D721Med (cell line): ENCODE data around the gene SLC35E4.
"Not testable (repeated sequence)": the region's sequence is repeated elsewhere in the genome, so short reads cannot be mapped to it uniquely, and the experiment has no call there.

Experiments
- DNase-seq: peaks from one replicate; pipeline ENCODE4 v3.0.0; 2011; ENCODE audit warnings: low spot score; ENCODE audit not compliant: insufficient read length
- FAIRE-seq: peaks from 2 replicates; lab custom pipeline; 2011; peaks lifted over from hg19 to GRCh38; lab: Jason Lieb, UNC
- CTCF ChIP-seq: IDR thresholded peaks from 2 replicates; pipeline ENCODE4 v1.5.1; 2012; ENCODE audit warnings: mild to moderate bottlenecking, control low read depth; ENCODE audit not compliant: insufficient read depth; ENCODE audit errors: missing control alignments

Gene SLC35E4

DNA sequence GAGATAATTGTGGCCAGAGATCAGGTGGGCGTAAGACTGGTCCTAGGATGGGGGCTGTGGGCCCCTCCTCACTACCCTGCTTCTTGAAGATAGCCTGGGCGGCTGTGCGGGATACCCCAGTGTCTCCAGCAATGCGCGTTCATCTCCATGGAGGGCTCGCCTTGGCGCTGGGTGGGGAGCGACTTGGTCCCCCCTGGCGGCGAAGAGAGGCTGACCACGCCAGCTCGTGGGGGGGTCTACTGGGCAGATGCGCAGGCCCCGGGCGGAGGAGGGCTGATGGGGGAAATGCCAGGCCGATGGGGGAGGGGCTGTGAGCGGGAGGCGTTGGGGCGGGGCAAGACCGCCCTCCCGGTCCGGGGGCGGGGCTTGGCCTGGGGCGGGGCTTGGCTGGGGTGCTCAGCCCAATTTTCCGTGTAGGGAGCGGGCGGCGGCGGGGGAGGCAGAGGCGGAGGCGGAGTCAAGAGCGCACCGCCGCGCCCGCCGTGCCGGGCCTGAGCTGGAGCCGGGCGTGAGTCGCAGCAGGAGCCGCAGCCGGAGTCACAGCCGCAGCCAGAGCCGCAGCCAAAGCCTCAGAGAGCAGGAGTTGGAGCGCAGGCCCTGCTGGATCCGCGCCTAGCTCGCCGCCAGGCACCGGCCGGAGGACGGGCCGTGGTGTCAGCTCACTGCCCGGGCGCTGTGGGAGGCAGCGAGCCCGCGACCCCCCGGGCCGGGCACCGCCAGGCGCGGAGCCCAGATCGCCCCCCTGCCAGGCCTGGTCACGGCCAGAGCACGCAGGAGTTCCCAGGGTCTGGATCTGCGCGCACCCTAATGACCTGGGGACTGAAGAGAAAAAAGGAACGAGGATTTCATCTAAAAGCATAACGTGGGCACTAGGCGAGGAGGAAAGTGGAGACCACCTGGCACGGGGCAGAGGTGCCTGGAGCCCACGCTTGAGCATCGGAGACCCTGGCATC, at the start of gene SLC35E4:
SLC35E4 (plus strand) TSS at position 509 of the 953 bp plus-strand sequence. CDS start 670 bp downstream, outside the sequence.
- TF ChIP-seq CTCF, result no peak
- FAIRE-seq (no peak), DNase-seq (peak; percentile 75)

DNA sequence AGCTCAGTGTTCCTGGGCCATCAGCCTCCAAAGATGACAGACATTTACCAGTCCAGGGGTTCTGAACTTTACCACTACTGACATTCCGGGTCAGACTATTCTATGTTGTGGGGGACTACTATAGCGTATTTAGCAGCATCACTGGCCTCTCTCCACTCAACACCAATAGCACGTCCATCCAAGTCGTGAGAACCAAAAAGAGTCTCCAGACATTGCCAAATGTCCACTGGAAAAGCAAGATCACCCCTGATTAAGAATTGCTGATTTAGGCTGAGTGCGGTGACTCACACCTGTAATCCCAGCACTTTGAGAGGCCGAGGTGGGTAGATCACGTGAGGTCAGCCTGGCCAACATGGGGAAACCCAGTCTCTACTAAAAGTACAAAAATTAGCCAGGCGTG, 49.2 kb upstream of the SLC35E4 start:
- FAIRE-seq (no peak), DNase-seq (no peak)
- TF ChIP-seq CTCF, result no peak

DNA sequence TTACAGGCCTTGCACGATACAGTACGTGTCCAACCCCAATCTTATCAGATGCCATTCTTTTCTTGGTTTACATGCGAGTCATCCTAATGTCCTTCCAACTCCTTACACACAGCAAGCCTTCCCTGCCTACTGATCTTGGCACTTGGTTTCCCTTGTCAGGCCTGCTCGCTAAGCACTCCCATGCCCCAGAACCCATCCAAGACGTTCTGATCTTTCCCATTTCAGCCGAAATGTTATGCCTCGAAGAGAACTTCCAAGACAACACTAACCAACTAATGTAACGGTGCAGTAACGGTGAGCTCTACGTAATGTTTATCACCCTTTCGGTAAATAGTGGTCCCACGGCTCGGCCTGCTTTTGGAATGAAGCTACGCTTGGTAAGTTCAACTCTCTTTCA, 44.4 kb upstream of the SLC35E4 start:
- no peak for DNase-seq
- no peak for FAIRE-seq
- TF ChIP-seq CTCF, result no peak

DNA sequence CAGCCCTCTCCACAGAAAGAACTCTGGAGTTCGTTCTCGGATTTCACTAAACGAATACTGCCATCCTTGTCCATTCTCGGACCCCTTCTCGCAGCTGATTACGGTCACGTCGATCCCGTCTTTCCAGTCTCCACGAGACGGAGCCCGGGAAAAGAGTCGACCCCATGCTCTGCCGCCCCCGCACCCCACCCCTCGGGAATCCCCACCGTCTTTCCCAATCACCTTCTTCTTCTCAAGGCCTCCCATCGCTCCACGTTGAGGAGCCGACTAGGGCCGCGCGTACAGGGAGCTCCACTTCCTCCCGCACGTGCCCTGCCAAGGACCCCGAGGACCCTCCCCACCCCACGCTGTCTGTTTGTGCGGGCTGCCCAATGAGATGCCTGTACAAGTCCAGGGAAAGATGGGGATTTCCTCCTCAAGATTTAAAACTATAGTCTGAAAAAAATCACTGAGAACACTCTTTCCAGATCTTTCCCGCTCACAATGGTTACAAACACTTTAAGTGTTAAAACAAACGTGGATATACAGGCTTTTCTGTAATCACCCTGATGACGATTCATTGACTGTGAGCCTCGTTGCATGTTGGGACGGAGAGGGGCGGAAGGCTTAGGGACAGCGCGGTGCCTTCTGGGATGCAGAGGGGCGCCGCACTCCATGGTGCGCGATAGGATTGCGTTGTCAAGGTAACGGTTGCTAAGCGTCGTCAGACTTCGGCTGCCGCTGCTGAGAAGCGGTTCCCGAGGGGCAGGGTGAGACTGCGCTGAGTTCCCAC, 43.8 kb upstream of the SLC35E4 start, which contains the start of gene PES1:
PES1 (minus strand) TSS at position 323 of the 772 bp plus-strand sequence; CDS start at position 246, 77 bp downstream.
- no peak for FAIRE-seq
- no peak for TF ChIP-seq CTCF
- peak; percentile 70 for DNase-seq

DNA sequence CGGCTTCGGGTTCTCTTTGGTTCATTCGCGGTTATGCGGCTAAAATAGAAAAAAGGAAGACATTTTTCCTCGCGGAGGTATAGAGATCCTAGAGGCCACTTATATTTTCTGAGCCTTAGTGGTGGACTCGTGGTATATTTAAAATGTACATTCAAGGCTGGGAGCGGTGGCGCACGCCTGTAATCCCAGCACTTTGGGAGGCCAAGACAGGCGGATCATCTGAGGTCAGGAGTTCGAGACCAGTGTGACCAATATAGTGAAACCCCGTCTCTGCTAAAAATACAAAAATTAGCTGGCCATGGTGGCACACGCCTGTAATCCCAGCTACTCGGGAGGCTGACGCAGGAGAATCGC, 43.2 kb upstream of the SLC35E4 start:
- not testable (repeated sequence) for DNase-seq, FAIRE-seq

DNA sequence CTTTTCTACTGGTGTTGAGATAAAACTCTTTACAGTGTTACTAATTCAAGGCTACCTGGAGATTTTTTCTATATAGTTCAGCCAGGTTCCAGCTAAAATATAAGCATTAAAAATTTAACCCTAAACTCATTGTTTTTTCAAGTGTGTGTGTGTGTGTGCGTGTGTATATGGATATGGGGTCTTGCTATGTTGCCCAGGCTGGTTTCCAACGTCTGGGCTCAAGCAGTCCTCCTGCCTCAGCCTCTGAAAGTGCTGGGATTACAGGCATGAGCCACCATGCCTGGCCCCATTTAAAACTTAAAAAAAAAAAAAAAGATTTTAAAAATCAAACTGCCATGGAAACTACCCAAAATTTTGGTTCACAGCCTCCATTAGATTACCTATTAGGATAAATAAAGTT, 39.4 kb upstream of the SLC35E4 start:
- DNase-seq (no peak), FAIRE-seq (no peak)
- no peak for TF ChIP-seq CTCF

DNA sequence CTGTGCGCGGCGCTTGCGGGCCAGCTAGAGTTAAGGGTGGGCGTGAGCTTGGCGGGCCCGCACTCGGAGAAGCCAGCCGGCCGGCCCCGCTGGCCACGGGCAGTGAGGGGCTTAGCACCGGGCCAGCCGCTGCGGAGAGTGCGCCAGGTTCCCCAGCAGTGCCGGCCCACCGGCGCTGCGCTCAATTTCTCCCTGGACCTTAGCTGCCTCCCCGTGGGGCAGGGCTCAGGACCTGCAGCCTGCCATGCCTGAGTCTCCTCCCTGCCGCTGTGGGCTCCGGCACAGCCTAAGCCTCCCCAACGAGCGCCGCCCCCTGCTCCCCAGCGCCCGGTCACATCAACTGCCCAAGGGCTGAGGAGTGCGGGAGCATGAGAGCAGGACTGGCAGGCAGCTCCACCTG, 38.7 kb upstream of the SLC35E4 start:
- FAIRE-seq (no peak), DNase-seq (no peak)
- TF ChIP-seq CTCF, result no peak
